GM12874 (cell line): Measurements from ENCODE around the gene HOMER2.
A peak's percentile ranks its signal among the peaks of the same experiment; 100 is the strongest.

Experiments used
- TF ChIP-seq, protein P1 (sequence below): IDR thresholded peaks from 2 replicates; pipeline ENCODE4 v1.5.1; 2011; ENCODE audit warnings: low read depth, mild to moderate bottlenecking, control low read depth, low read length, moderate library complexity; ENCODE audit not compliant: insufficient read depth

Gene HOMER2

GRCh38 chr15:82807920-82808633 lies 144.4 kb downstream of the HOMER2 start:
- TF ChIP-seq, protein P1, sequence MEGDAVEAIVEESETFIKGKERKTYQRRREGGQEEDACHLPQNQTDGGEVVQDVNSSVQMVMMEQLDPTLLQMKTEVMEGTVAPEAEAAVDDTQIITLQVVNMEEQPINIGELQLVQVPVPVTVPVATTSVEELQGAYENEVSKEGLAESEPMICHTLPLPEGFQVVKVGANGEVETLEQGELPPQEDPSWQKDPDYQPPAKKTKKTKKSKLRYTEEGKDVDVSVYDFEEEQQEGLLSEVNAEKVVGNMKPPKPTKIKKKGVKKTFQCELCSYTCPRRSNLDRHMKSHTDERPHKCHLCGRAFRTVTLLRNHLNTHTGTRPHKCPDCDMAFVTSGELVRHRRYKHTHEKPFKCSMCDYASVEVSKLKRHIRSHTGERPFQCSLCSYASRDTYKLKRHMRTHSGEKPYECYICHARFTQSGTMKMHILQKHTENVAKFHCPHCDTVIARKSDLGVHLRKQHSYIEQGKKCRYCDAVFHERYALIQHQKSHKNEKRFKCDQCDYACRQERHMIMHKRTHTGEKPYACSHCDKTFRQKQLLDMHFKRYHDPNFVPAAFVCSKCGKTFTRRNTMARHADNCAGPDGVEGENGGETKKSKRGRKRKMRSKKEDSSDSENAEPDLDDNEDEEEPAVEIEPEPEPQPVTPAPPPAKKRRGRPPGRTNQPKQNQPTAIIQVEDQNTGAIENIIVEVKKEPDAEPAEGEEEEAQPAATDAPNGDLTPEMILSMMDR = no peak

DNA sequence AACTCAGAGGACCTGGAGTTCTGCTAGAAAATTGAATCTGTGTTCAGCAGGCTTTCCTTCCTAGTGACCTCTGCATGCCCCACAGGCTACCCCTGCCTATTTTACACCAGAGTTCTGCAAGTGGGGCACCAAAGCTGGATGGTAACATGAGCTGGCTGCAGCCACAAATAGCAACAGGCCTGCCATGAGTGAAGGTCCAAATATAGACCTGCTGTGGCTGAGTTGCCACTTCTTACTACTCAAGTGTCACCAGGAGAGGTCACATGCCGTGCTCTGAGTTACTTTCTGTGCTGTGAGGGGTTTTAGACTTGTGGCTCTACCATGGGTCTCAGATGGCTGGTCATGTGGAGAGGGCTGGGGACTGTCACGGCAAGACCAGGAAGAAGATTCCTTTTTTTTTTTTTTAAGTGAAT lies 146.5 kb downstream of the HOMER2 start, which contains the start of gene FSD2:
FSD2 (minus strand) TSS at position 76 of the 413 bp plus-strand sequence. CDS start 18,679 bp downstream, outside the sequence.
- TF ChIP-seq, protein P1 = 0 out of 2 replicates have a peak, but pooled peaks have one; percentile 10

GRCh38 chr15:82804575-82804949 lies 148.0 kb downstream of the HOMER2 start:
- TF ChIP-seq, protein P1 = no peak

DNA sequence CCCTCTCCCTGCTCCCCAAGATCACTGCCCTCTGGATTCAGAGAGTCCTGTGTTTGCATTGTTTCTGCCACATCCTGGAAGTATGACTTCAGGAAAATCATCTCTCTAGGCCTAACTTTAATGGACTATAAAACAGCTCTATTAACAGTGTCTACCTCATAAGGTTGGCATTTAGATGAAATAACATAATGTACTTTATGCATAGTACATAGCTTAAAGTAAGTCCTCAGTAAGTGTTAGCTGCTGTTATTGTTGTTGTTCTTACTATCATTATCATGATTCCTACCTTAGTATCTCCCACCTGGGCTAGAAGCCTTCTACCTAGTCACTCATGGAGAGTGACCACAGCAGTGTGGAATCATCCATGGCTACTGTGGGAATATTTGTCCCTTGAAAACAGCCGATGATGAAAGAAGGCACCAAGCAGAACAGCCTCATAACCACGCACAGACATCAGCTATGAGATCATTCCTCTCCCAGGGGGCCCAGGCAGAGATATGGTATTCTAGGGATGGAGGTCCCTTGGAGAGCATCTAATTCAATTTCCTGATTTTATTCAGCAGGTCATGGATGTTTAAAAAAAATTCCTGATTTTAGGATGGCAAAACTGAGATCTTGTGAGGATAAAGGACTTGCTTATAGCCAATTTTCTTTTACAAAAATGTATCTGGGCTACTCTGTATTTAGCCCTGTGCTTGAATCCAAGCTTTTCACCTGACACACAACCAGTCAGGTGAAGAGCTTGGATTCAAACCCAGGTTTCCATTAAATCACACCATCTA lies 148.5 kb downstream of the HOMER2 start:
- TF ChIP-seq, protein P1 = no peak

DNA sequence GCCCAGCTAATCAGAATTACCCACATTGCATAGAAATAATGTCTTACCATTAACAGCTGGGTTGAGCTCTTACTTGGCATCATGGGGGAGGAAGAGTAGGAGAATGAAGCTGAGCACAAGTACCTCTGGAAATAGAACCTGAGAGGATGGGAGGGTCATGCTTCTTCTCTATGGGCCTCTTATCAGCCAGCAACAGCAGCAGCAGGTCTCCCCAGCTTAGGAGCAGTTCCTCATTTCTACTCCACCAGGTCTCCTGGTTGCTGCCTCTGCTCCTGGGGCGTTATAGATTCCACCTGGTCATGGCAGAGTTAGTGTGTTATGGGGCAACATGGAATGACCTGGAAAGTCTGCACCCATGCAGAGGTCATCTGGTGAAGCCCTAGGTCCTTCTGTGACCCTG lies 150.0 kb downstream of the HOMER2 start:
- TF ChIP-seq, protein P1 = no peak

GRCh38 chr15:82799183-82799841 lies 153.2 kb downstream of the HOMER2 start:
- TF ChIP-seq, protein P1 = no peak
